T47D (cell line): Measurements from ENCODE around the gene NFATC2.

ENCODE experiments used
- DNase-seq, 2 experiments: peaks; one replicate each; pipeline versions ENCODE4 v3.0.0 to v3.0.0-alpha.2; 2011 to 2012; ENCODE audit warnings: low read depth in 1 of 2, low spot score in 1 of 2
- JUND ChIP-seq: IDR thresholded peaks from 2 replicates; pipeline ENCODE4 v1.6.1; 2012; ENCODE audit warnings: low read depth
- in situ Hi-C: cut with HindIII; loops from 2 replicates; pipeline ENCODE4 v1.10.0; 2016; ENCODE audit warnings: low sequenced_read_pairs, low pct_unique_long_range_greater_than_20kb

The NFATC2 gene

GRCh38 chr20:51542571-51543421 is at the start of gene NFATC2:
TSS of gene NFATC2 (minus strand) at chr20:51542719. CDS start at chr20:51542499, 220 bp downstream.
- in situ Hi-C loops: no loop called here

GRCh38 chr20:51591871-51592270 is 49.4 kb upstream of the NFATC2 start:
- no peak for TF ChIP-seq JUND
- in situ Hi-C loops: no loop called here
- no peak for DNase-seq

More at GRCh38 chr20:51542571-51543421, at the start of gene NFATC2:
- peak; percentile 76 to 97 for DNase-seq
- no peak for TF ChIP-seq JUND

- DNase-seq: no peak
- TF ChIP-seq JUND: no peak
- in situ Hi-C loops: no loop called here
Observed at GRCh38 chr20:51588762-51589161, 46.2 kb upstream of the NFATC2 start.

GRCh38 chr20:51587145-51587544 is 44.6 kb upstream of the NFATC2 start:
- no peak for DNase-seq
- no peak for TF ChIP-seq JUND
- in situ Hi-C loops: no loop called here

- no peak for TF ChIP-seq JUND
- DNase-seq: no peak
- in situ Hi-C loops: no loop called here
Observed at GRCh38 chr20:51586005-51586440, 43.5 kb upstream of the NFATC2 start.

- no peak for TF ChIP-seq JUND
- DNase-seq: no peak
- in situ Hi-C loops: no loop called here
Observed at GRCh38 chr20:51585148-51585547, 42.6 kb upstream of the NFATC2 start.

GRCh38 chr20:51584737-51585136 is 42.2 kb upstream of the NFATC2 start:
- TF ChIP-seq JUND: no peak
- in situ Hi-C loops: no loop called here
- DNase-seq: no peak

GRCh38 chr20:51584116-51584515 is 41.6 kb upstream of the NFATC2 start:
- no peak for TF ChIP-seq JUND
- DNase-seq: no peak
- in situ Hi-C loops: no loop called here

GRCh38 chr20:51583499-51583898 is 41.0 kb upstream of the NFATC2 start:
- no peak for DNase-seq
- no peak for TF ChIP-seq JUND
- in situ Hi-C loops: no loop called here

GRCh38 chr20:51583073-51583472 is 40.6 kb upstream of the NFATC2 start:
- TF ChIP-seq JUND: no peak
- no peak for DNase-seq
- in situ Hi-C loops: no loop called here

- DNase-seq: no peak
- no peak for TF ChIP-seq JUND
- in situ Hi-C loops: no loop called here
Observed at GRCh38 chr20:51581571-51581970, 39.1 kb upstream of the NFATC2 start.

- TF ChIP-seq JUND: no peak
- in situ Hi-C loops: no loop called here
- no peak for DNase-seq
Observed at GRCh38 chr20:51579137-51579536, 36.6 kb upstream of the NFATC2 start.

GRCh38 chr20:51578145-51578459 is 35.6 kb upstream of the NFATC2 start:
- in situ Hi-C loops: no loop called here

More at GRCh38 chr20:51578145-51578459, 35.6 kb upstream of the NFATC2 start:
- no peak for TF ChIP-seq JUND
- no peak for DNase-seq
